GM12874 (cell line): Measurements from ENCODE around the gene ITPA.

ENCODE experiments used
- TF ChIP-seq, protein P1 (sequence below): IDR thresholded peaks from 2 replicates; pipeline ENCODE4 v1.5.1; 2011; ENCODE audit warnings: low read depth, mild to moderate bottlenecking, control low read depth, low read length, moderate library complexity; ENCODE audit not compliant: insufficient read depth

Gene ITPA

DNA sequence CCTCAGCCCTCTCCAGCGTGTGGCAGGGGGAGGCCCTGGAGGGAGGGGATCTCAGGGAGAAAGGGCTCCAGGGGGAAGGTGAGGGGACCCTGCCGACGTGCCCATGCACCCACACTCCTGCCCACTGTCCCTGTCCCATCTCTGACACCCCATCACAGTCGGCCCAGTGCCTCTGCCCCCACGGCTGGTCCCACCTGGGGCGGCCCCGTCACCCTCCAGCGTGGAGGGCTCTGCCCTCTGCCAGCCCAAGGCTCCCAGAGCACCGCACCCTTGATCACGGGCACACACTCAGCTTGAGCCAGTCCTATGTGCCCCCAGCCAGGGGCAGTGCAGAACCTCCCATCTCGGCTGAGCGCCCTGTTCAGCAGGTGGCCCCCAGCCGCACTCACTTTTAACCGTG lies 20.5 kb downstream of the ITPA start:
- TF ChIP-seq, protein P1, sequence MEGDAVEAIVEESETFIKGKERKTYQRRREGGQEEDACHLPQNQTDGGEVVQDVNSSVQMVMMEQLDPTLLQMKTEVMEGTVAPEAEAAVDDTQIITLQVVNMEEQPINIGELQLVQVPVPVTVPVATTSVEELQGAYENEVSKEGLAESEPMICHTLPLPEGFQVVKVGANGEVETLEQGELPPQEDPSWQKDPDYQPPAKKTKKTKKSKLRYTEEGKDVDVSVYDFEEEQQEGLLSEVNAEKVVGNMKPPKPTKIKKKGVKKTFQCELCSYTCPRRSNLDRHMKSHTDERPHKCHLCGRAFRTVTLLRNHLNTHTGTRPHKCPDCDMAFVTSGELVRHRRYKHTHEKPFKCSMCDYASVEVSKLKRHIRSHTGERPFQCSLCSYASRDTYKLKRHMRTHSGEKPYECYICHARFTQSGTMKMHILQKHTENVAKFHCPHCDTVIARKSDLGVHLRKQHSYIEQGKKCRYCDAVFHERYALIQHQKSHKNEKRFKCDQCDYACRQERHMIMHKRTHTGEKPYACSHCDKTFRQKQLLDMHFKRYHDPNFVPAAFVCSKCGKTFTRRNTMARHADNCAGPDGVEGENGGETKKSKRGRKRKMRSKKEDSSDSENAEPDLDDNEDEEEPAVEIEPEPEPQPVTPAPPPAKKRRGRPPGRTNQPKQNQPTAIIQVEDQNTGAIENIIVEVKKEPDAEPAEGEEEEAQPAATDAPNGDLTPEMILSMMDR, result no peak

DNA sequence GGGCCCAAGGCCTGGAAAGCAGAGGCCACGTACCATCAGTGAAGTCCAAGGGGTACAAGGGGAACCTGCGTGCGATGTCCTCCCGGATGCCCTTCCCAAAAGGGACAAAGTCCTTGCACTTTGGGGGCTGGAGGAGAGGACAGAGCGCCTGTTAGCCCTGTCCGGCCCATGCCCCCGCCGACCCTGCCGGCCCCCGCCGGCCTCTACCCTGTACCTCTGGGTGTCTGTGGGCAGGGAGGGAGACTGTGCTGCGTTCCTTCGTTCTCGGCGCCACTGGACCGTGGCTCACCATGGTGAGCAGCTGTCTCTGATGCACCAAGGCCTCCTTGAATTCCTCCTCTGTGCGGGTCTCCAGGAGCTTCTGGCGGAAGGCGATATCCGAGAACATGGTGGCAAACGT lies 21.8 kb downstream of the ITPA start:
- TF ChIP-seq, protein P1, result no peak

DNA sequence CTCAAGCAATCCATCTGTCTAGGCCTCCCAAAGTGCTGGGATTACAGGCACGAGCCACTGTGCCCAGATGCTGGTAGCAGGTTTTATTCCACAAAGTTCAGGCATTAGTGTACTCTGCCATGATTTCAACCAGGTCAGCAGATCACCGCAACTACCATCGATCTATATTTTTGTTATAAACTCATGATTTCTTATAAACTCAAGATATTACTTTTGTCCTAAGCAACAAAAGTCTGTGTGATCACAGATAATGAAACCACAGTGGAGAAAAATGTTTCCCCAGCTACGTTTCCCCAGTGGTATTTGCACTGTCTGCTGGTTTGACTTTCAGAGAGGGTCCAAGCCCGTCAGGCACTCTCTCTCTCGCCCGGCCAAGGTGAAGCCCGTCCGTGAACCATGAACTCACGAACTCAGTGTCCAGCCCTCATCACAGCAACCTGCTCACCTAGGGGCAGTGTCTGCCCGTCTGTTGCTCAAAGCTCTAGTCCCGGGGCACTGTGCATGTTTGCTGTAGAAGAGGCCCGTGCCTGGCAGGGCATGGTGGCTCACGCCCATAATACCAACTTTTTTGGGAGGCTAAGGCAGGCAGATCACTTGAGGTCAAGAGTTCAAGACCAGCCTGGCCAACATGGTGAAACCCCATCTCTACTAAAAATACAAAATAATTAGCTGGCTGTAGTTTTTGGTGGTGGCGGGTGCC lies 22.7 kb downstream of the ITPA start:
- TF ChIP-seq, protein P1, result no peak

DNA sequence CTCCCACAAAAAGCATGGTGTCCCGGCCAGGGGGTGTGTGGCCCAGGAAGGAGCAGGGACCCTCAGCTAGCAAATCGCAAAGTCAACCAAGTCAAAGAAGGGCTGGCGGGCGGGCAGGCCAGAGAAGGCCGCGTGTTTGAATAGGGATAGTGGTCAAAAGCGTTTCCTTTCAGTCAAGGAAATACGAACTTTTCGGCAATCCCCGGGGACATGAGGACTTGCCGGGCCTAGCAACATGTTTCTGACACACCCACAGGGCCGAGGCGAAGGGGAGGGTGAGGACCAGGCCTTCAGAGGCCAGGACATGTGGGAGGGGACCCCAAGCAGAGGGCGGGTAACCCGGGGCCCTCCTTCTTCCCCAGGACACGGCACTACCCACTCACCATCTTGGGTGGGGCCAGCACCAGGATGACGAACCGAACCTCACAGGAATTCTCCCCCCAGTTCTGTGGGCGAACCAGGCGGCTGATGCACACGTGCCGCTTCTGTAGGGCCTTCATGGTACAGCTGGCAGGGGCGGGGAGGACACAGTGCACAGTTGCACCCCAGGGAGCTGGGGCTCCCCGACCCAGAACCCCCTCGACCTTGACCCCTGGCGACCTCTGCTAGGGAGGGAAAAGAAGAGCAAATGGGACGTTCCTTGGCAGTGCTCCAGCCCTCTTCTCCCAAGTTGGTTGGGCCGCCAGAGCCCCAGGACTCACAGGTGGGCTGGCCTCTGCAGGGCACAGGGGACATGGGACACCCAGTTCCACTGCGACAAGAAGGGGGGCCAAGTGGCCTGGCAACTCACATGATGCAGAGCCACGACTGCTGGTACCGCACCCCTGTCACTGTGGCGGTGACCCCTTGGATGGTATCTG lies 24.1 kb downstream of the ITPA start:
- TF ChIP-seq, protein P1, result no peak

DNA sequence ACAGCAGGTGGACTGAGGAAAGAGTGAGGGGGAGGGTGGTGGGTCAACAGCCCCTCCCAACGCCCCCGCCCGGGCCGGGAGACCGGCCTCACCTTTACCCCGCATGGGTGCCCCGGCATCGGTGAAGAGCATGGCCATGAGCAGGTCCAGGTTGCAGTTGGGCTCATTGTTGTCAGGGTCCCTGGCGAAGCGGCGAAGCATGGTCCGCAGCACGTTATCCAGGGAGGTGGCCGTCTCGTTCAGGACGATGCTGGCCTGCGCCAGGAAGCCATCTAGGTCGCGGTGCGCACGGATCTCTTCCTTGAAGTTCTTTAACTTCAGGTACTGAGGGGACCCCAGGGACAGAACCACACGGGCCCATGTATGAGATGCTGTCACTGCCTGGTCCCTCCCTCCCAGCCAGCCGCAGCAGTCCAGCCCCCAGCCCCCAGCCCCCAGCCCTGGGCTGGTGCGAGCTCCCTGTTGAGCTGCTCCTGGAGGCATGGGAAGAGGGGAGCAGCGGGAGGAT lies 24.7 kb downstream of the ITPA start:
- TF ChIP-seq, protein P1, result no peak

DNA sequence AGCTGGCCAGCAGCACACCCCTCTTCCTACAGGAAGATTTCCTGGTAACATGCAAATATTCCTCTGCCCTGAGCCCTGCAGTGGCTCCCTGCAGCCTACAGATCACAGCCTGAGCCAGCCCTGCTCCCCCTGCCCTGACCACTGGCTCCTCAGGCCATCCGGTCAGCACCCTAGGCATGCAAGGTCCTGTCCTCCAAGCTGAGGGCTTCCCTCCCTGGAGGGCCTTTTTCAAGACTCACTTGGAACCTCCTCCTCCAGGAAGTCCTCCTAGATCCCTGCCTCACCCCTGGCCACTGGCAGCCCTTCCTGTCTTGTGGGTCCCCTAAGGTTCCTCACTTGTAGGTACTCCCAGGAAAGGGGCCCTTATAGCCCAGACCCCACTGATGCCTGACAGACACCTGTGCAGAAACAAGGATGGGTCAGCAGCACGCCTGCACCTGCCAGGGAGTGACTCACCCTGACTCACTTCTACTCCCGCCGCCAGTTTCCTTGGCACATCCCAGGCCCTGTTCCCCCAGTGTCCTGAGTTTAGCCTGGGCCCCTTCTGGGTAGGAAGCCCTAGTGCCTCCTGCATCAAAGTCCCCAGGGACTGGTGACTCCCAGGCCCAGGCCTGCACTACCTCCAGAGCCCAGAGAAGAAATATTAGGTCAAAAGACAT lies 26.5 kb downstream of the ITPA start:
- TF ChIP-seq, protein P1, result no peak
